ENCODE measurements around the gene PLEKHG5. TPM values are rescaled to one million over a fixed set of nuclear protein-coding genes. Genes with fewer than 3 reads are reported as not detected.

The PLEKHG5 gene
- 42.8 and 66.1 TPM in 2 replicates for total RNA-seq (2014; rRNA removed)
- percentile 74 among the genes with signal in this experiment for Bru-seq, nascent RNA
- BruChase-seq, experiment 1, labeled RNA remaining after a 6-hour chase: percentile 85 among the genes with signal in this experiment
- BruChase-seq, experiment 2, labeled RNA remaining after a 2-hour chase: percentile 73 among the genes with signal in this experiment
- long read RNA-seq, full-length matches to known transcripts: 7 of 72 reads
- long read RNA-seq, partial matches to known transcripts: 29 of 72 reads
- long read RNA-seq, other reads (novel, unspliced or antisense): 36 of 72 reads

GRCh38 chr1:6491480-6491962, at the start of gene PLEKHG5:
Gene PLEKHG5, minus strand, starts transcription at chr1:6491667. Its CDS starts 14,096 bp downstream, at chr1:6477571.
- TF ChIP-seq EZH2 (IDR thresholded peaks at IDR 0.05; ENCODE audit: low read length, unreplicated experiment) (no peak), CTCF (conservative IDR thresholded peaks at IDR 0.05; ENCODE audit: low read depth, low read length) (no peak), EZH2phosphoT487 (IDR thresholded peaks at IDR 0.05; ENCODE audit: borderline replicate concordance, low read length) (no peak)
- Histone ChIP-seq H3K4me3 (ENCODE audit: low read length) (peak within 1 kb of the TSS; percentile 89), H2AFZ (ENCODE audit: low read length) (peak within 1 kb of the TSS; percentile 78), H3K9ac (ENCODE audit: low read length) (peak within 1 kb of the TSS; percentile 93), H3K9me3 (ENCODE audit: low read length) (no peaks in the 10 kb centered on the region), H3K4me1 (ENCODE audit: insufficient read depth, low read length) (peaks cover 52% of the 10 kb centered on the region), H3K4me2 (ENCODE audit: low read length) (peak within 1 kb of the TSS; percentile 96), H3K27me3 (ENCODE audit: low read length) (no peaks in the 10 kb centered on the region), H3F3A (ENCODE audit: low read length, unreplicated experiment) (peaks cover 7% of the 10 kb centered on the region), H3K79me2 (ENCODE audit: low read length) (peaks cover 26% of the 10 kb centered on the region), H4K20me1 (ENCODE audit: low read length) (no peaks in the 10 kb centered on the region), H3K27ac (ENCODE audit: low read length) (peak within 1 kb of the TSS; percentile 97), H3K9me2 (replicated peaks; ENCODE audit: low read length) (no peaks in the 10 kb centered on the region), H3K36me3 (ENCODE audit: low read depth, low read length) (no peaks in the 10 kb centered on the region)
- intact Hi-C loops (cut with micrococcal nuclease): loop anchor here (1.0 kb wide), 2 partner anchors 32 to 110 kb away; no protein-coding TSS in a partner anchor
- ATAC-seq: peak; percentile 63
- ChIA-PET POLR2A (ENCODE audit: unreplicated experiment) (interaction anchor here (0.5 to 0.6 kb wide), 5 partner anchors 16 to 113 kb away, joined by 3 to 15 read pairs (median 3); no protein-coding TSS in a partner anchor), CTCF (interaction anchor here (0.6 kb wide), 1 partner anchor 154 kb away, joined by 19 read pairs; no protein-coding TSS in a partner anchor)
- BruUV-seq (replicated peaks): no TSS peak
- DNase-seq: peak; percentile 99

- Histone ChIP-seq H3K4me2 (ENCODE audit: low read length) (no peak overlapping the region), H4K20me1 (ENCODE audit: low read length) (no peaks in the 10 kb centered on the region), H2AFZ (ENCODE audit: low read length) (no peak overlapping the region), H3K9me3 (ENCODE audit: low read length) (no peaks in the 10 kb centered on the region), H3F3A (ENCODE audit: low read length, unreplicated experiment) (no peaks in the 10 kb centered on the region), H3K4me3 (ENCODE audit: low read length) (no peak overlapping the region), H3K4me1 (ENCODE audit: insufficient read depth, low read length) (no peaks in the 10 kb centered on the region), H3K36me3 (ENCODE audit: low read depth, low read length) (peaks cover 41% of the 10 kb centered on the region), H3K79me2 (ENCODE audit: low read length) (peaks cover 8% of the 10 kb centered on the region; the same call in 1 of the 2 replicates), H3K9me2 (replicated peaks; ENCODE audit: low read length) (no peaks in the 10 kb centered on the region), H3K27ac (ENCODE audit: low read length) (no peak overlapping the region), H3K9ac (ENCODE audit: low read length) (no peak overlapping the region), H3K27me3 (ENCODE audit: low read length) (no peaks in the 10 kb centered on the region)
- ATAC-seq: peak; percentile 22; the same call in 1 of the 2 replicates
- no peak for TF ChIP-seq EZH2phosphoT487 (IDR thresholded peaks at IDR 0.05; ENCODE audit: borderline replicate concordance, low read length)
- TF ChIP-seq EZH2 (IDR thresholded peaks at IDR 0.05; ENCODE audit: low read length, unreplicated experiment): no peak
- no peak for TF ChIP-seq CTCF (conservative IDR thresholded peaks at IDR 0.05; ENCODE audit: low read depth, low read length)
- intact Hi-C loops (cut with micrococcal nuclease): no loop called here
- CTCF ChIA-PET: no interaction called here
- no peak for DNase-seq
- BruUV-seq (replicated peaks): no TSS peak
- POLR2A ChIA-PET (ENCODE audit: unreplicated experiment): interaction anchor here (0.6 kb wide), 1 partner anchor 47 kb away, joined by 3 read pairs; no protein-coding TSS in a partner anchor
Measured at GRCh38 chr1:6538956-6539355, 47.5 kb upstream of the PLEKHG5 start.

Measured in PC-3 (cell line).